ENCODE results near the gene EEFSEC. TPM values are rescaled to one million over a fixed set of nuclear protein-coding genes. Genes with fewer than 3 reads are reported as not detected.
A peak's percentile ranks its signal among the peaks of the same experiment; 100 is the strongest.

Gene EEFSEC
- total RNA-seq, 4 donors from 2014 or later = 11.7 to 23.0 (median 14.9) TPM

DNA sequence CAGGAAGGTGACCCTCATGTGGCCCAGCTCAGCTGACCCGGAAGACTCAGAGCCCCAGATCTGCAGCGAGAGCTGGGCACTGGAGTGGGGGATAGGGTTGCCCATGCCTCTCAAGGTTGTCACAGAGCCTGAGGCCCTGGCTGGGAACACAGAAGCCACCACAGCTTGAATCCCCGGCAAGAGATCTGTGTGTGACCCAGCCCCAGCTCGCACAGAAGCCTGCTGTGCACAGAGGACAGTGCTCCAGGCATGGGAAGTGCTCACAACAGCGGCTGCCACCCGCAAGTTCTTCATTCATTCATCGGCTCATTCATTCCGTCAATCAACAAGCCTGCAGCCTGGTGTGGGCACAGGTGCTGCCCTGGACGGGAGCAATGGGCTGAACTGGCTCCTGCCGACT is 277.0 kb downstream of the EEFSEC start:
- no peak for DNase-seq (ENCODE audit: low spot score)
- no peak for ATAC-seq (ENCODE audit: low FRiP score)
- TF ChIP-seq, protein P1, sequence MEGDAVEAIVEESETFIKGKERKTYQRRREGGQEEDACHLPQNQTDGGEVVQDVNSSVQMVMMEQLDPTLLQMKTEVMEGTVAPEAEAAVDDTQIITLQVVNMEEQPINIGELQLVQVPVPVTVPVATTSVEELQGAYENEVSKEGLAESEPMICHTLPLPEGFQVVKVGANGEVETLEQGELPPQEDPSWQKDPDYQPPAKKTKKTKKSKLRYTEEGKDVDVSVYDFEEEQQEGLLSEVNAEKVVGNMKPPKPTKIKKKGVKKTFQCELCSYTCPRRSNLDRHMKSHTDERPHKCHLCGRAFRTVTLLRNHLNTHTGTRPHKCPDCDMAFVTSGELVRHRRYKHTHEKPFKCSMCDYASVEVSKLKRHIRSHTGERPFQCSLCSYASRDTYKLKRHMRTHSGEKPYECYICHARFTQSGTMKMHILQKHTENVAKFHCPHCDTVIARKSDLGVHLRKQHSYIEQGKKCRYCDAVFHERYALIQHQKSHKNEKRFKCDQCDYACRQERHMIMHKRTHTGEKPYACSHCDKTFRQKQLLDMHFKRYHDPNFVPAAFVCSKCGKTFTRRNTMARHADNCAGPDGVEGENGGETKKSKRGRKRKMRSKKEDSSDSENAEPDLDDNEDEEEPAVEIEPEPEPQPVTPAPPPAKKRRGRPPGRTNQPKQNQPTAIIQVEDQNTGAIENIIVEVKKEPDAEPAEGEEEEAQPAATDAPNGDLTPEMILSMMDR (IDR thresholded peaks at IDR 0.05) = no peak

DNA sequence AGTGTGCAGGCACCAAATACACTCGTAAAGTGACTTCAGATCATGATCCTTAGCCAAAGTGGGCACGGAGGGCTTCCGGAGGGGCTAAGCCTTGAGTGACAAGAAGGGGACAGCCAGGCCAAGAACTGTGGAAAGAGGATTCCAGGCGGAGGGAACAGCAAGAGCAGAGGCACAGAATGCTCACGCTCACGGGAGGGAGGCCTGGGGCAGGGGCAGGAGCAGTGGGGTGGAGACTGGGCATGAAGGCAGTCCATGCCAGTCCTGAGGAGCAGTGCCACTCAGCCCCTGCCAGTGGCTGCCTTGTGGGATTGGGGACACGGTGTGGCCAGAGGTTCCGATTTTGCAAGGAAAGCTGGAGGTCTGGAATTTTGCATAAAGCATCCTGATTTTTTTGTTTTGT is 277.4 kb downstream of the EEFSEC start:
- ATAC-seq (ENCODE audit: low FRiP score) (no peak), DNase-seq (ENCODE audit: low spot score) (no peak)
- TF ChIP-seq, protein P1 (IDR thresholded peaks at IDR 0.05) = no peak

DNA sequence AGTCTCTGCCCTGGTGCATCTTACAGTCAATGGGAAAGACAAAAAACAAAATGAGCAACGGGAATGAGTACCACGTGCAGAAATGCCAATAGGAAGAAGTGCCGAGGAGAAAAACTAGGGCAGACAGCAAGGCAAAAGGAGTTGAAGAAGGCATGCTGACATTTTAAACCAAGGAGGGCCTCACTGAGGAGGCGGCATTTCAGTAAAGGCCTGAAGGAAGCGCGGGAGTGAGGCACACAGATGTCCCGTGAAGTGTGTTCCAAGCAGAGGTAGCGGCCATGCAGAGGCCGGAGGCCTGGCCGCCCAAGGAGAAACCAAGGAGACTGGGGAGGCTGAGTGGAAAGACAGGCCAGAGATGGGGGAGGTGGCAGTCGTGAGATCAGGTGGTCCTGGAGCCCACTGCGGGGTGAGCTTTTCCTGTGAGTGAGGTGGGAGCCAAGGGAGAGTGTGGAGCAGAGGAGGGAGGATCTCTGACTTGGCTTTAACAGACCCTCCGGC is 278.6 kb downstream of the EEFSEC start:
- DNase-seq (ENCODE audit: low spot score) (no peak), ATAC-seq (ENCODE audit: low FRiP score) (no peak)
- TF ChIP-seq, protein P1 (IDR thresholded peaks at IDR 0.05) = no peak

DNA sequence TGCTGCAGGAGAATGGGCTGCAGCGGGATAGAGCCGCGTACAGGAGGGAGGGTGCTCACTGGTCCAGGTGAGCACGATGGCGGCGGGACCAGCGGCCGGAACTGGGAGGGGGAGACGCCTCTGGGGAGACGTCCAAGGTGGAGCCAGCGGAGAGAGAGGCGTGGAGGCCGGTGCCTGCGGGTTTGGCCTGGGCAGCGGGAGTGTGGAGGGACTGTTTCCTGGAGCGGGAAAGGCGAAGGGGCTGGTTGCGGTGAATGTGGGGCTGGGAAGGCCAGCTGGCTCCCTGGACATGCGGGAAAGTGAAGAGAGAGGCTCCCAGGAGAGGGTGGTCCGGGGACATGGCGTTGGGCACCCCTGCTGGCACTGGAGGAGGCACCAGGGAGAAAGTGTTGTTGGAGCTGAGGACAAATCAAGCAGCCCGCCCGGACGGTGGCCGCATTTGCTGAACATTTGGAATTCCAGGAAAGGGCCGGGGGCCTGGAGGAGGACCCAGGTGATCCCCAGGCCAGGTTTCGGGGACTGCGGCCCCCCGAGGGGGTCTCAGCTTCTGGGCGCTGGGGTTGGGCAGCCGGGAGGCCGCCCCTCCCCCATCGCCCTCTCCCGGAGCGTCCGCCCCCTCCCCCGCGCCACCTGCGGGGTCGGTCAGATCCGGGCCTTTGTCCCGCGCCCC is 279.2 kb downstream of the EEFSEC start:
- DNase-seq (ENCODE audit: low spot score) (no peak), ATAC-seq (ENCODE audit: low FRiP score) (peak; percentile 34)
- TF ChIP-seq, protein P1 (IDR thresholded peaks at IDR 0.05) = no peak

DNA sequence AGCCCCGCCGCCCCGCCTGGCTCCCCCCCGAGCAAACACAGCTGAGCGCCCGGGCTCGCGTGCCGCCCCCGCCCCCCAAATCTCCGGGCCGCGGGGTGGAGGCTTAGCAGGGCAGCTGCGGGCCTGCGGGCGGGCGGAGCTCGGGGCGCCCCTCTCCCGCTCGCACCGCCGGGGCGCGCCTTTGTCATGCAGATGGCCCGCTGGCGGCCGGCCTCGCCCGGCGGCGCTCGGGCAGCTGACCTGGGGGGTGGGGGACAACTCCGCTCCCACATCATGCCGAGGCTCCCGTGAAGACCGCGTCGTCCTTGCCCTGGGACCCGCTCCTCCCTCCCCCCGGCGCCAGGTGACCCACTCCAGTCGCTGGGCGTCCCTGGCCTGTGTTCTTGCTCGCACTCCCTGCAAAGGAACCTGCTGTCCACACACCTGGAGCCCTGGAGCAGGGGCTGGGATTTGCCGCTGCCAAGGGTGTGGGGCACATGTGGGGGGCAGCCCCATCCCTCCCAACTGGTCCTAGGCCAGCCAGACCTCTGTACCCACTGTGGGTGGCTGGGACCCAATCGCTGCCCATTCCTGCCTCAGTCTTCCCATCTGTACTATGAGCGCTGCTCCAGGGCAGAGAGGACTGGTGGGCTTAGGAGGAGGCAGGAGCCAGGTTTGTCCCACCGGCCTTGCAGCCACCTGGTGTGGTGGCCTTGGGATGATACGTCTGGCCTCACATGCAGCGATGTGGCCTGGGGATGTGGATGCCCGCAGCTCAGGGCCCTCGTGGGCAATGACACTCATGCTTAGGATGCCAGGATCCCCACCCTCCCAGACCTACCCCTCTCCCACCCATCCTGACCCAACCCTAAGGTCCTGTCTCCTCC is 279.9 kb downstream of the EEFSEC start:
- no peak for ATAC-seq (ENCODE audit: low FRiP score)
- TF ChIP-seq, protein P1 (IDR thresholded peaks at IDR 0.05) = no peak
- no peak for DNase-seq (ENCODE audit: low spot score)

DNA sequence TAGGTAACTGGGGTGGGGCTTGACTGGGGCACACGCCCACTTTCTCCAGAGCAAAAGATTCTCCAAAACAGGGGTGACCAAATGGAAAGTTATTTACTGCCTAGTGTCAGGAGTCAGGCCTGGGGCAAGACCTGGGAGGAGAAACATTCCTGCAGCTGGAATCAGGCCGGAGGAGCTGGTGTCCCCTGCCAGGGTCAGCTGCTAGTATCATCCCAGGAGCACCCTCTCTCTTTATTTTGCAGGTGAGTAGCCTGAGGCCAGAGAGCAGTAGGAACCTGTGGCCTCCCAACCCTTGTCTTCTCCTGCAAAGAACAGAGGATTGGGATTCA is 280.5 kb downstream of the EEFSEC start:
- no peak for ATAC-seq (ENCODE audit: low FRiP score)
- no peak for DNase-seq (ENCODE audit: low spot score)
- TF ChIP-seq, protein P1 (IDR thresholded peaks at IDR 0.05) = no peak
